A549 (cell line): ENCODE results near the gene AKTIP.

Source experiments
- EHMT2 ChIP-seq: fragments of 200-600 bp; sonication (generic); IDR thresholded peaks from 2 replicates; pipeline ENCODE4 v1.6.1; 2016; ENCODE audit warnings: antibody characterized with exemption, low read depth, mild to moderate bottlenecking, moderate library complexity
- ESRRA ChIP-seq: fragments of 150-350 bp; IDR thresholded peaks from 2 replicates; pipeline ENCODE4 v1.6.1; 2014; ENCODE audit warnings: mild to moderate bottlenecking, low read length, borderline replicate concordance
- HDAC2 ChIP-seq: fragments of 200-600 bp; sonication (generic); IDR thresholded peaks from 2 replicates; pipeline ENCODE4 v1.6.1; 2016
- KDM5A ChIP-seq: fragments of 200-600 bp; sonication (generic); IDR thresholded peaks from 2 replicates; pipeline ENCODE4 v1.6.1; 2016; ENCODE audit warnings: antibody characterized with exemption, mild to moderate bottlenecking
- MAFK ChIP-seq: fragments of 450-650 bp; IDR thresholded peaks from 2 replicates; pipeline ENCODE4 v1.6.1; 2014; ENCODE audit not compliant: partially characterized antibody
- MYC ChIP-seq: IDR thresholded peaks from 2 replicates; pipeline ENCODE4 v1.6.1; 2012; ENCODE audit warnings: mild to moderate bottlenecking, inconsistent platforms, low read length, improper control_type of control experiment, borderline replicate concordance
- POLR2A ChIP-seq: IDR thresholded peaks from 2 replicates; pipeline ENCODE4 v1.6.1; 2012; ENCODE audit warnings: mild to moderate bottlenecking, low read length
- RAD21 ChIP-seq, 2 experiments: fragments of >200 bp in 1 of 2; sonication (Bioruptor Twin) in 1 of 2; formaldehyde crosslinking in 1 of 2; IDR thresholded peaks in 1 of 2; conservative IDR thresholded peaks in 1 of 2; 2 replicates in 1 of 2; 3 replicates in 1 of 2; pipeline ENCODE4 v1.6.1; 2012 to 2018; ENCODE audit warnings: inconsistent platforms in 1 of 2
- REST ChIP-seq: fragments of 200-600 bp; sonication (generic); IDR thresholded peaks from 2 replicates; pipeline ENCODE4 v1.6.1; 2016; ENCODE audit warnings: antibody characterized with exemption, mild to moderate bottlenecking, moderate library complexity
- ZC3H11A ChIP-seq: fragments of 450-650 bp; IDR thresholded peaks from 2 replicates; pipeline ENCODE4 v1.6.1; 2014; ENCODE audit warnings: antibody characterized with exemption, mild to moderate bottlenecking
- TF ChIP-seq, protein P1 (sequence below): fragments of >200 bp; sonication (Bioruptor Twin); formaldehyde crosslinking; IDR thresholded peaks from 3 replicates; pipeline ENCODE4 v1.5.1; 2016

GRCh38 chr16:53456625-53457024 lies 46.4 kb downstream of the AKTIP start:
- TF ChIP-seq, protein P1, sequence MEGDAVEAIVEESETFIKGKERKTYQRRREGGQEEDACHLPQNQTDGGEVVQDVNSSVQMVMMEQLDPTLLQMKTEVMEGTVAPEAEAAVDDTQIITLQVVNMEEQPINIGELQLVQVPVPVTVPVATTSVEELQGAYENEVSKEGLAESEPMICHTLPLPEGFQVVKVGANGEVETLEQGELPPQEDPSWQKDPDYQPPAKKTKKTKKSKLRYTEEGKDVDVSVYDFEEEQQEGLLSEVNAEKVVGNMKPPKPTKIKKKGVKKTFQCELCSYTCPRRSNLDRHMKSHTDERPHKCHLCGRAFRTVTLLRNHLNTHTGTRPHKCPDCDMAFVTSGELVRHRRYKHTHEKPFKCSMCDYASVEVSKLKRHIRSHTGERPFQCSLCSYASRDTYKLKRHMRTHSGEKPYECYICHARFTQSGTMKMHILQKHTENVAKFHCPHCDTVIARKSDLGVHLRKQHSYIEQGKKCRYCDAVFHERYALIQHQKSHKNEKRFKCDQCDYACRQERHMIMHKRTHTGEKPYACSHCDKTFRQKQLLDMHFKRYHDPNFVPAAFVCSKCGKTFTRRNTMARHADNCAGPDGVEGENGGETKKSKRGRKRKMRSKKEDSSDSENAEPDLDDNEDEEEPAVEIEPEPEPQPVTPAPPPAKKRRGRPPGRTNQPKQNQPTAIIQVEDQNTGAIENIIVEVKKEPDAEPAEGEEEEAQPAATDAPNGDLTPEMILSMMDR: no peak
- TF ChIP-seq ZC3H11A (no peak), RAD21 (conservative IDR thresholded peaks at IDR 0.05 in 1 of 2, IDR thresholded peaks at IDR 0.05 in 1 of 2) (no peak), EHMT2 (no peak), ESRRA (no peak), REST (no peak), MYC (no peak), POLR2A (no peak), KDM5A (no peak), MAFK (no peak), HDAC2 (no peak)
